Lower lobe of right lung (tissue), 2 donors: ENCODE measurements around the gene AVPR2. TPM values are rescaled to one million over a fixed set of nuclear protein-coding genes. Genes with fewer than 3 reads are reported as not detected.

Source experiments
- ATAC-seq, 2 donors: fragments of 200-7000 bp; cut with Tn5 transposase; one replicate each; pipeline ENCODE4 v1.9.1; 2020 to 2022; ENCODE audit warnings: mild to moderate bottlenecking in 2 of 2, moderate library complexity in 2 of 2
- DNase-seq: peaks from one replicate; pipeline ENCODE4 v3.0.0-alpha.2; 2020
- H3K27ac ChIP-seq: fragments of 200-600 bp; one replicate; pipeline ENCODE4 v1.8.0; 2022
- H3K27me3 ChIP-seq: fragments of 200-600 bp; one replicate; pipeline ENCODE4 v1.8.0; 2022; ENCODE audit warnings: low read depth
- H3K36me3 ChIP-seq: fragments of 200-600 bp; one replicate; pipeline ENCODE4 v1.8.0; 2022; ENCODE audit warnings: mild to moderate bottlenecking
- H3K4me1 ChIP-seq: fragments of 200-600 bp; one replicate; pipeline ENCODE4 v1.8.0; 2022
- H3K4me3 ChIP-seq: fragments of 200-600 bp; one replicate; pipeline ENCODE4 v1.8.0; 2022; ENCODE audit warnings: mild to moderate bottlenecking
- H3K9me3 ChIP-seq: fragments of 200-600 bp; one replicate; pipeline ENCODE4 v1.8.0; 2022
- intact Hi-C: fragments of 100-400 bp; cut with DNase I; formaldehyde crosslinking; loops from one replicate; pipeline ENCODE4 v1.11.0; 2022
- total RNA-seq: library from RNA; stranded (reverse); fragmentation: NEBNext Ultra II Directional; extraction: Animal tissue kit (Norgen Biotek cat#: 25700); gene quantifications from one replicate; pipeline ENCODE4 v1.2.1, GENCODE V29; 2021
- TF ChIP-seq, protein P1 (sequence below): fragments of 200-600 bp; IDR thresholded peaks from one replicate; pipeline ENCODE4 v1.8.0; 2022; ENCODE audit warnings: antibody characterized with exemption, mild to moderate bottlenecking
- donor health status: DM: no; HTN: yes; CAD: no; lungs with severe emphysema.

AVPR2 gene
- total RNA-seq, 1 donor from 2014 or later: 1.9 TPM

DNA sequence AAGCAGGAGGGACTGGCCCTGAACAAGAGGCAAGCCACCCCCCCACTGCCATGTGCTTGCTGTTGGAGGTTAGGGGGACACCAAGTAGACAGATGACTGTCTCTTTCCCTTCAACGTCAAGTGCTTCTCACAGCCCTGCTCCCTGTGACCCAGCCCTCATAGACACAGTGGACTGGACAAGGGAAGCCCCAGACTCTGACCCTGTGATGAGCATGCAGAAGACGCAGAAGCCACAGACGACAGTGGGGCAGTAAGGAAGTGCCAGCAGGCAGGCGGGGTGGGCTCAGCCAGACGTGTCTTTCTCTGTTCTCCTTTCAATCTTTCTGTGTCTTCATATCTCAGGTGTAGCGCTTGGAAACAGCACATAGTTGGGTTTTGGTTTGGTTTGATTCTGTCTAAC is 16.1 kb upstream of the AVPR2 start:
- Histone ChIP-seq H3K36me3 (no peaks in the 10 kb centered on the region), H3K4me3 (no peak overlapping the region), H3K27me3 (peaks cover 28% of the 10 kb centered on the region), H3K9me3 (no peaks in the 10 kb centered on the region), H3K27ac (no peak overlapping the region), H3K4me1 (peaks cover 4% of the 10 kb centered on the region)
- ATAC-seq: no peak
- TF ChIP-seq, protein P1, sequence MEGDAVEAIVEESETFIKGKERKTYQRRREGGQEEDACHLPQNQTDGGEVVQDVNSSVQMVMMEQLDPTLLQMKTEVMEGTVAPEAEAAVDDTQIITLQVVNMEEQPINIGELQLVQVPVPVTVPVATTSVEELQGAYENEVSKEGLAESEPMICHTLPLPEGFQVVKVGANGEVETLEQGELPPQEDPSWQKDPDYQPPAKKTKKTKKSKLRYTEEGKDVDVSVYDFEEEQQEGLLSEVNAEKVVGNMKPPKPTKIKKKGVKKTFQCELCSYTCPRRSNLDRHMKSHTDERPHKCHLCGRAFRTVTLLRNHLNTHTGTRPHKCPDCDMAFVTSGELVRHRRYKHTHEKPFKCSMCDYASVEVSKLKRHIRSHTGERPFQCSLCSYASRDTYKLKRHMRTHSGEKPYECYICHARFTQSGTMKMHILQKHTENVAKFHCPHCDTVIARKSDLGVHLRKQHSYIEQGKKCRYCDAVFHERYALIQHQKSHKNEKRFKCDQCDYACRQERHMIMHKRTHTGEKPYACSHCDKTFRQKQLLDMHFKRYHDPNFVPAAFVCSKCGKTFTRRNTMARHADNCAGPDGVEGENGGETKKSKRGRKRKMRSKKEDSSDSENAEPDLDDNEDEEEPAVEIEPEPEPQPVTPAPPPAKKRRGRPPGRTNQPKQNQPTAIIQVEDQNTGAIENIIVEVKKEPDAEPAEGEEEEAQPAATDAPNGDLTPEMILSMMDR: no peak
- no peak for DNase-seq
- intact Hi-C loops: no loop called here

DNA sequence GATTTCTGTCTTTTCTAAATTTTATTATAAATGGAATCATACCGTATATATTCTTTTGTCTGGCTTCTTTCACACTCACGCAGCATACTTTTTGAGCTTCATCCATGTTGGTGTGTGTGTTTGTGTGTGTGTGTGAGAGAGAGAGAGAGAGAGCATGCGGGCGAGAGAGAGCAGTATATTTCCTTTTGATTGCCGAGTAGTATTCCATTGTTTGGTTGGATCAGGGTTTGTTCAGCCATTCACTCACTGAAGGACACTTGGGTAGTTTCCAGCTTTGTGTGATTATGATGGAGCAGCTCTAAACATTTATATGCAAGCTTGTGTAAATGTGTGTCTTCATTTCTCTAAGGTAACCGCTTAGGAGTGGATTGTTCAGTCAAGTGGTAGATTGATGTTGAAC is 15.3 kb upstream of the AVPR2 start:
- H3K4me1 ChIP-seq: peaks cover 4% of the 10 kb centered on the region
- DNase-seq (no peak), ATAC-seq (no peak)
- TF ChIP-seq, protein P1: no peak
- H3K27me3 ChIP-seq: peaks cover 20% of the 10 kb centered on the region
- H3K36me3 ChIP-seq: no peaks in the 10 kb centered on the region
- H3K4me3 ChIP-seq: no peak overlapping the region
- no peak overlapping the region for H3K27ac ChIP-seq
- intact Hi-C loops: no loop called here
- H3K9me3 ChIP-seq: no peaks in the 10 kb centered on the region

- intact Hi-C loops: no loop called here
These were observed 6.6 kb upstream of the AVPR2 start for GRCh38 chrX:153897899-153898298.

GRCh38 chrX:153900831-153901752 is 3.4 kb upstream of the AVPR2 start:
- Histone ChIP-seq H3K4me3 (no peak overlapping the region), H3K27me3 (no peaks in the 10 kb centered on the region), H3K4me1 (peaks cover 13% of the 10 kb centered on the region), H3K36me3 (no peaks in the 10 kb centered on the region), H3K27ac (no peak overlapping the region), H3K9me3 (no peaks in the 10 kb centered on the region)
- DNase-seq (peak; percentile 72), ATAC-seq (peak; percentile 62 to 73)
- intact Hi-C loops: no loop called here
- TF ChIP-seq, protein P1: no peak

More at GRCh38 chrX:153897899-153898298, 6.6 kb upstream of the AVPR2 start:
- DNase-seq (no peak), ATAC-seq (no peak)
- Histone ChIP-seq H3K27me3 (no peaks in the 10 kb centered on the region), H3K4me3 (no peak overlapping the region), H3K4me1 (no peaks in the 10 kb centered on the region), H3K36me3 (no peaks in the 10 kb centered on the region), H3K9me3 (no peaks in the 10 kb centered on the region), H3K27ac (no peak overlapping the region)
- TF ChIP-seq, protein P1: no peak

- DNase-seq (no peak), ATAC-seq (no peak)
- H3K4me1 ChIP-seq: peaks cover 13% of the 10 kb centered on the region
- no peak overlapping the region for H3K27ac ChIP-seq
- H3K4me3 ChIP-seq: no peak overlapping the region
- TF ChIP-seq, protein P1: no peak
- H3K36me3 ChIP-seq: no peaks in the 10 kb centered on the region
- intact Hi-C loops: no loop called here
- H3K27me3 ChIP-seq: no peaks in the 10 kb centered on the region
- no peaks in the 10 kb centered on the region for H3K9me3 ChIP-seq
These were observed 2.7 kb upstream of the AVPR2 start for GRCh38 chrX:153901753-153902140.
